NOMO-1 (cell line): Measurements from ENCODE around the gene ARHGEF26.

Experiments used
- DNase-seq, 2 experiments: peaks; one replicate each; lab custom pipeline; 2025; ENCODE audit not compliant: unreplicated experiment in 2 of 2; lab: John Stamatoyannopoulos, UW

The ARHGEF26 gene

GRCh38 chr3:154115332-154115731, 5.9 kb upstream of the ARHGEF26 start:
- DNase-seq, result no peak

- DNase-seq, result no peak
Observed at GRCh38 chr3:154119951-154120350, 1.2 kb upstream of the ARHGEF26 start.

- DNase-seq, result no peak
Observed at GRCh38 chr3:154121701-154122551, 736 bp downstream of the ARHGEF26 start.

GRCh38 chr3:154122552-154122911, 1.3 kb downstream of the ARHGEF26 start:
- no peak for DNase-seq

GRCh38 chr3:154122912-154123559, 1.8 kb downstream of the ARHGEF26 start:
- no peak for DNase-seq

- DNase-seq, result no peak
Observed at GRCh38 chr3:154123906-154124305, 2.7 kb downstream of the ARHGEF26 start.

- no peak for DNase-seq
Observed at GRCh38 chr3:154125378-154126030, 4.3 kb downstream of the ARHGEF26 start.

GRCh38 chr3:154126651-154127050, 5.5 kb downstream of the ARHGEF26 start:
- no peak for DNase-seq

GRCh38 chr3:154129625-154130024, 8.4 kb downstream of the ARHGEF26 start:
- DNase-seq, result no peak

- no peak for DNase-seq
Observed at GRCh38 chr3:154130540-154130939, 9.3 kb downstream of the ARHGEF26 start.

GRCh38 chr3:154131830-154132229, 10.6 kb downstream of the ARHGEF26 start:
- DNase-seq, result no peak

GRCh38 chr3:154132777-154133375, 11.7 kb downstream of the ARHGEF26 start:
- peak; percentile 92 to 97 for DNase-seq

- DNase-seq, result no peak
Observed at GRCh38 chr3:154135511-154136173, 14.5 kb downstream of the ARHGEF26 start.

GRCh38 chr3:154137036-154137435, 15.8 kb downstream of the ARHGEF26 start:
- no peak for DNase-seq

GRCh38 chr3:154139996-154140436, 18.8 kb downstream of the ARHGEF26 start:
- DNase-seq, result no peak

GRCh38 chr3:154142608-154143007, 21.4 kb downstream of the ARHGEF26 start:
- DNase-seq, result no peak

GRCh38 chr3:154143873-154144272, 22.7 kb downstream of the ARHGEF26 start:
- no peak for DNase-seq

GRCh38 chr3:154144825-154145465, 23.8 kb downstream of the ARHGEF26 start:
- DNase-seq, result no peak

- no peak for DNase-seq
Observed at GRCh38 chr3:154148541-154148940, 27.4 kb downstream of the ARHGEF26 start.

- no peak for DNase-seq
Observed at GRCh38 chr3:154149286-154149685, 28.1 kb downstream of the ARHGEF26 start.
